ENCODE results near the gene SERINC3.

Gene SERINC3

DNA sequence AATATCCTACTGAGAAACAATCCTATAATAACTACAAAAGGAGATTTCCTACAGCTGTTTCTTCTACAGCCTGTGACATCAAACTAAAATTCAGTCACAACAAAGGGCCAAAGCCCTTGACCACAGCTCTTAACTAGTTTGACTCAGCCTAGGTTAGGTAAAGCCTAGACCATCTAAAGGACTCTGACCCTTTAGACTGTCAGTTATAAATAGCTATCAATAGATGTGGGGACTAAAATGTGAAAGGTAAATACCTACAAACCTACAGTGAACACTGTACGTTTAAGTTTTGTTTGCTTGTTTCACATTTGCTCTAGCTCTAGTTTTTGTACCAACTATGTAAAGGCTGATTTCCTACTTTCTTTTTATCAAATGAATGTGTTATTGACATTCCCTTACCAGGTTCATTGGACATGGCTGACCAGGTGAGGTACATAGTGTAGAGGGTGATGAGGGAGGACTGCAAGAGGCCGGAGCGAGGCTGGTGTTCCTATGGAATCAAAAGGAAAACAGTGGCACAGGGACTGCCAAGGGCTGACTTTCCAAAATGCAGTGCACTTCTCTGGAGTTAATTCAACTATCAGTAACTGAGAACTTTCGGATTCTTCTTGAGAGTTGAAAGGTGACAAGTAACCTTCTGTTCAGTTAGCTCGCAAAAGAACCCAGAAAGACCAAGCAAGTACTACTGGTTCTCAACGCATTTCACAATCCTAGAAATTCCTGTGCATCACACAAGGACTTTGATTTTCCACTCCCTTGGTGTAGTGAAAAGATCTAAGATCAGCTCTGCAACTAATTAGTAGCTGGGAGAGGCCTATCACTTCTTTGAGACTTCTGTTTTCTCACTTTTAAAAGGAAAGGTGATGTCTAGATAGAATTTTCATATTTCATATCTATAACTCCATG is 17.2 kb downstream of the SERINC3 start:
- H3K27me3 ChIP-seq (ENCODE audit: insufficient read depth, low read length), result no peaks in the 10 kb centered on the region

DNA sequence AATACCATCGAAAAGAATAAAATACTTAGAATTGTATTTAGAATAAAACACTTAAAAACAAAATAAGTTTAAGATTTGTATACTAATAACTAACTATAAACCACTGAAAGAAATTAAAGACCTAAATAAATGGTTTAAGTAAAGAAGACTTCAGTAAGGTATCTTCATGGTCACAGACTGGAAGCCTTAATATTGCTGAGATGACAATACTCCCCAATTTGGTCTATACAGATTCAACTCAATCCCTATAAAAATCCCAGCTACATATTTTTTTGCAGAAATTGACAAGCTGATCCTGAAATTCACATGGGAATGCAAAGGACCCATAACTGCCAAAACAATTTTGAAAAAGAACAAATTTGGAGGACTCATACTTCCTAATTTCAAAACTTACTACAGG is 18.9 kb downstream of the SERINC3 start:
- peaks cover 81% of the 10 kb centered on the region for H3K36me3 ChIP-seq (ENCODE audit: insufficient read depth, low read depth, low read length)
- H3K4me1 ChIP-seq (ENCODE audit: insufficient read depth, low read length), result no peaks in the 10 kb centered on the region
- no peak overlapping the region for H3K4me3 ChIP-seq (ENCODE audit: low read length)
- H3K27ac ChIP-seq (ENCODE audit: low read length), result no peak overlapping the region
- H3K27me3 ChIP-seq (ENCODE audit: insufficient read depth, low read length), result no peaks in the 10 kb centered on the region
- H3K9ac ChIP-seq (ENCODE audit: low read depth, low read length), result no peak overlapping the region
- no peaks in the 10 kb centered on the region for H3K9me3 ChIP-seq (ENCODE audit: insufficient read depth, low read depth, low read length)

More for the DNA sequence above, 17.2 kb downstream of the SERINC3 start:
- Histone ChIP-seq H3K9me3 (ENCODE audit: insufficient read depth, low read depth, low read length) (no peaks in the 10 kb centered on the region), H3K4me1 (ENCODE audit: insufficient read depth, low read length) (no peaks in the 10 kb centered on the region), H3K27ac (ENCODE audit: low read length) (no peak overlapping the region), H3K9ac (ENCODE audit: low read depth, low read length) (no peak overlapping the region), H3K36me3 (ENCODE audit: insufficient read depth, low read depth, low read length) (peaks cover 84% of the 10 kb centered on the region), H3K4me3 (ENCODE audit: low read length) (no peak overlapping the region)

DNA sequence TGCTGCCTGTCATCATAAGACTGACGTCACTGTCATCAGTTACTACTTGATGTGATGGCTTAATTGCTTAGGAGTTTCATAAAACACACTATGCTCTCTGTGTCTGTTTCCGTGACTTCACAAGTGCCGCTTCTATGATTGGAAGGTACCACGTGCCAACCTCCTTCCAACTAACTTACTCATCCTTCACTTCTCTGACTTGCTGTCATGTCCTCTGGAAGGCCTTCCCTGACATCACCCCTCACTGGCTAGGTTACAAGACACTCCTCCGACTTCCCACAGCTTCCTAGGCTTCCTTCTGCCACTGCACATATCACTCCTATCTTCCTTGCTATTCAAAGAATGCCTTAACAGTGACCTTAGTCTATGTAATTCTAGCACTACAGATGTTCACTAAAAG is 20.4 kb downstream of the SERINC3 start:
- Histone ChIP-seq H3K27me3 (ENCODE audit: insufficient read depth, low read length) (no peaks in the 10 kb centered on the region), H3K9me3 (ENCODE audit: insufficient read depth, low read depth, low read length) (no peaks in the 10 kb centered on the region), H3K27ac (ENCODE audit: low read length) (no peak overlapping the region), H3K36me3 (ENCODE audit: insufficient read depth, low read depth, low read length) (peaks cover 77% of the 10 kb centered on the region), H3K4me3 (ENCODE audit: low read length) (no peak overlapping the region), H3K9ac (ENCODE audit: low read depth, low read length) (no peak overlapping the region), H3K4me1 (ENCODE audit: insufficient read depth, low read length) (no peaks in the 10 kb centered on the region)

DNA sequence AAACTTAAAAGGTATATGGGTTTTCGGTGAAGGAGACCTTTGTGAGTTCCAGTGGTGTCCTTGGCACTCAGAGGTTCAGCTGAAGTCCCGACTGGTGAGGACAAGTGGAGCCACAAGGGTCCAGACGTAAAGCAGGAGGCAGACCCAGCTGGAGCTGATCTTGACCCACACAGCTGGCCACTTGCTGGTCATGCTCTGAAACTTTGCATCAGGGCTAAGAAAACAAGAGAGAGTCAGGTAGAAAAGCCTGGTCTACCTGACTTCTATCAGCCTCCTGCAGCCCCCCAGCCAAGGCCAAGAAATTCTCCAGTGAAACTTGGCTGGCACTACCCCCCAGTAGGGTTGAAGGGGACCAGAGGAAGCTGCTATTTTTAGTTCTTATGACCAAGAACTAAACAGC is 21.6 kb downstream of the SERINC3 start:
- H3K9ac ChIP-seq (ENCODE audit: low read depth, low read length), result no peak overlapping the region
- H3K36me3 ChIP-seq (ENCODE audit: insufficient read depth, low read depth, low read length), result peaks cover 87% of the 10 kb centered on the region
- no peaks in the 10 kb centered on the region for H3K4me1 ChIP-seq (ENCODE audit: insufficient read depth, low read length)
- no peak overlapping the region for H3K27ac ChIP-seq (ENCODE audit: low read length)
- no peak overlapping the region for H3K4me3 ChIP-seq (ENCODE audit: low read length)
- H3K27me3 ChIP-seq (ENCODE audit: insufficient read depth, low read length), result no peaks in the 10 kb centered on the region
- H3K9me3 ChIP-seq (ENCODE audit: insufficient read depth, low read depth, low read length), result no peaks in the 10 kb centered on the region

DNA sequence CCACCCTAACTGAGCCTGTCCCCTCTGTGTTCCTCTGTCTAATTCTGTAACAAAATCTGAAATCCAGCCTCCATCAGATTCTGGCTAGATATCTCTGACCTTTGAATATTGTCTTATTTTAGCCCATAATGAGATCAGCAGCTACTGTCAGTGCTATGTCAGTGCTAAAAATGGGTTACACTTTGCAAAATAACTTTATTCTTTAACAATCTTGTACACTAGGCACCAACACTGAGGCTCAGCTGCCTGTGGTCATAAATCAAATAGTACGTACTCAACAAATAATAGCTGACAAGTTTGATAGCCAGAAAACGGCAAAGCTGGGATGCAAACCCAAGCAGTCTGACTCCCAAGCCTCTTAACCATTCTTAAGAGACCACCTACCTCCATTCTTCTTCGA is 24.1 kb downstream of the SERINC3 start:
- H3K27ac ChIP-seq (ENCODE audit: low read length), result no peak overlapping the region
- no peaks in the 10 kb centered on the region for H3K9me3 ChIP-seq (ENCODE audit: insufficient read depth, low read depth, low read length)
- no peaks in the 10 kb centered on the region for H3K4me1 ChIP-seq (ENCODE audit: insufficient read depth, low read length)
- no peaks in the 10 kb centered on the region for H3K27me3 ChIP-seq (ENCODE audit: insufficient read depth, low read length)
- no peak overlapping the region for H3K4me3 ChIP-seq (ENCODE audit: low read length)
- H3K9ac ChIP-seq (ENCODE audit: low read depth, low read length), result no peak overlapping the region
- peaks cover 85% of the 10 kb centered on the region for H3K36me3 ChIP-seq (ENCODE audit: insufficient read depth, low read depth, low read length)

DNA sequence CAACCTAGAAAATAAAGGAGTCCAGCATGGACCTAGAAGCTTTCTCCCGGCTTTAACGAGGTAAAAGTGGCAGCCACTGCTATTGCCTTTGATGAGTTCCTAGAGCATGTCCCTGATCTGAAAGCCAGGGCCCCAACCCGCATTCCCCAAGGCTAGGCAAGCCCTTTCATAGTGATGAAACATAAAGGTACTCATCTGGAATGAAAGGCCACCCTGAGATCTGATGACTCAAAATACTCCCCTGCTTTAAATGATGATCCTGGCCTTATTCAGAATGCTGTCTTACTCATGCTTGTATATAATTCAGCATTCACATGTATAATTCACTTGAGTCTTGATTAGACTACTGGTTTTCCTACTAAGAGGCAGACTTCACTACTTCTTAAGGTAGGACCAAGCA is 24.9 kb downstream of the SERINC3 start:
- peaks cover 85% of the 10 kb centered on the region for H3K36me3 ChIP-seq (ENCODE audit: insufficient read depth, low read depth, low read length)
- no peak overlapping the region; the same call in 1 of the 2 replicates for H3K9ac ChIP-seq (ENCODE audit: low read depth, low read length)
- no peak overlapping the region for H3K27ac ChIP-seq (ENCODE audit: low read length)
- H3K4me1 ChIP-seq (ENCODE audit: insufficient read depth, low read length), result no peaks in the 10 kb centered on the region
- no peaks in the 10 kb centered on the region for H3K27me3 ChIP-seq (ENCODE audit: insufficient read depth, low read length)
- no peak overlapping the region for H3K4me3 ChIP-seq (ENCODE audit: low read length)
- H3K9me3 ChIP-seq (ENCODE audit: insufficient read depth, low read depth, low read length), result no peaks in the 10 kb centered on the region

DNA sequence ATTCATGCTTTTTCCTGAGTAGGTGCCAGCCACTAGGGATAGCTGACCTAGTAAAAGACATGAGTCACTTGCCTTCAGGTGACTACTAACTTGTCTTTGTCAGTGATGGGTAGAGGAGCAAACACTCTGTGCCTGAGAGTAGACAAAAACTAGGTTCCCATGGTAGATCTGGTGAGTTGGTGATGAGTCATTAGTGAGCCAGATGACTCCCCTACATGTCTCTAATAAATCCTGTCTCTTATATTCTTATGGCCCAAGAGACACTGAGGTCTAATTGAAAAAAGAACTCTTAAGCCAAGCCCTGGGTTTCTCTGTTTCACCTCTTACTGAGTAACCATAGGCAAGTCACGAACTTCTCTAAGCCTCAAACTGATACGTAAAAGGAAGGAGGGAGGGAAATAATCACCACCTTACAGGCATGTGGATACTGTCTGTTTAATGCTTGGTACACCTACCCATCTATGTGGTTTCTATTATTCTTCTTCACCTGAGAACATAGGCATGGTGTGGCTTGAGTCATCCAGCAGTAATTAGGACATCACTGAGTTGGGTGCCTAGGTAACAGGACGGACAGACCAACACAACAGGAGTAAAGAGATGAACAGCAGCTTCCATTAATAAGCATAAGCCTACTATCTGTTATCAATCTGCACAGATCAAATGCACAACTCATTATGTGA is 25.9 kb downstream of the SERINC3 start:
- H3K27me3 ChIP-seq (ENCODE audit: insufficient read depth, low read length), result no peaks in the 10 kb centered on the region
- H3K36me3 ChIP-seq (ENCODE audit: insufficient read depth, low read depth, low read length), result peaks cover 84% of the 10 kb centered on the region
- H3K27ac ChIP-seq (ENCODE audit: low read length), result no peak overlapping the region
- H3K4me3 ChIP-seq (ENCODE audit: low read length), result no peak overlapping the region
- H3K9ac ChIP-seq (ENCODE audit: low read depth, low read length), result no peak overlapping the region
- H3K4me1 ChIP-seq (ENCODE audit: insufficient read depth, low read length), result no peaks in the 10 kb centered on the region; the same call in 1 of the 2 replicates
- no peaks in the 10 kb centered on the region for H3K9me3 ChIP-seq (ENCODE audit: insufficient read depth, low read depth, low read length)

DNA sequence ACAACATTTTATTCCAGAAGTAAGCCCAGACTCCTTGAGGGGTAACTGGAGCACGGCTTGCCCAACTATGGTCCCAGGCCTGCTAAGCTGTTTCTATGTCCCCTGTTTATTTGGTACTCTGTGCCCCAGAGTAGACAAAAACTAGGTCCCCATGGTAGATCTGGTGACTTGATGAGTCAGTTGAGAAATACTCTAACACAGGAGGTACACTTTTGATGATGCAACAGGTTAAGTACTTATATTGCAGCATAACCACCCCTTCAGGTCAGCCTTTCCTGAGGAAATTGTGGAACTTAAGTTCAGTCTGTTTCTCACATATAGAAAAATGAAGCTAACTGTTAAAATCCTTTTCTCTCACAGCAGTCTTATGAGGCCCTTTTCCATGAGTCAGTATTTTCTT is 26.6 kb downstream of the SERINC3 start:
- Histone ChIP-seq H3K9ac (ENCODE audit: low read depth, low read length) (no peak overlapping the region), H3K27me3 (ENCODE audit: insufficient read depth, low read length) (no peaks in the 10 kb centered on the region), H3K9me3 (ENCODE audit: insufficient read depth, low read depth, low read length) (no peaks in the 10 kb centered on the region), H3K36me3 (ENCODE audit: insufficient read depth, low read depth, low read length) (peaks cover 81% of the 10 kb centered on the region), H3K27ac (ENCODE audit: low read length) (no peak overlapping the region), H3K4me3 (ENCODE audit: low read length) (no peak overlapping the region), H3K4me1 (ENCODE audit: insufficient read depth, low read length) (no peaks in the 10 kb centered on the region; the same call in 1 of the 2 replicates)

DNA sequence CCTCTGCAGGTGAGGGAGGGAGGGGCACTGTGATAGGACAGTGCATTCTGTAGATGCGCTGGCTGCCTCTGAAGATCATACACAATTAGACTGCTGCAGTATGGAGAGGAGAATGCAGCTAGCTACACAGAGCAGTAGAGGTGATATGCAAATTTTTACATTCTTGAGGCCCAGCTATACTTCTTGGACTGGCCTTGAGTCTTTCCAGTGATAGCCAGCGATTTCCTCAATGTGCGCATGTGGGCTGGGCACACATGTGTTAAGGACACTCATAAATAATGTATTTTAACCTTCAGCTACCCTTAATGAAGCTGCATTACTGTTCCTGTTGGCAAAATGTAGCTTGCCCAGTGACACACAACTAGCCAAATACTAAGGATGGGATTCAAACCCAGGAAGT is 27.2 kb downstream of the SERINC3 start:
- H3K9ac ChIP-seq (ENCODE audit: low read depth, low read length), result no peak overlapping the region
- H3K27me3 ChIP-seq (ENCODE audit: insufficient read depth, low read length), result no peaks in the 10 kb centered on the region
- H3K9me3 ChIP-seq (ENCODE audit: insufficient read depth, low read depth, low read length), result no peaks in the 10 kb centered on the region
- H3K27ac ChIP-seq (ENCODE audit: low read length), result no peak overlapping the region
- H3K36me3 ChIP-seq (ENCODE audit: insufficient read depth, low read depth, low read length), result peaks cover 82% of the 10 kb centered on the region
- no peak overlapping the region for H3K4me3 ChIP-seq (ENCODE audit: low read length)
- H3K4me1 ChIP-seq (ENCODE audit: insufficient read depth, low read length), result no peaks in the 10 kb centered on the region; the same call in 1 of the 2 replicates

DNA sequence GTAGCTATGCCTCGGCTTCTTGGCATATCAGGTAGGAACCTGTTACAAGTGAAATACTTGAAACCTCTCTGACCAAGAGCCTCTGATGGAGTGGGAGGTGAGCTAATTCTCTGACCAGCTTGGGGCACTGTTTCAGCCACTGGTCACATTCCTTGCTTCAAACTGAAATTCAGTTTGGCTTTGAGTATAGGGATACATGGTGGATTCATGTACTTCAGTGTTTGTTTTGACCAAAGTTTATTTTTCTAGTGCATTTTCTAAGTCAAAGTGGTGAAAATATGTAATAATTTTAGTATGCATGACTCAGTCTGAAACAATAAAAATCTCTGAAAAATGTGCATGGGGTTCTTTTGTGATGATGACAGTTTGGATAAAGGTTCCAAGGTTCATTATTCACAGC is 27.6 kb downstream of the SERINC3 start:
- no peaks in the 10 kb centered on the region for H3K27me3 ChIP-seq (ENCODE audit: insufficient read depth, low read length)
- no peak overlapping the region for H3K4me3 ChIP-seq (ENCODE audit: low read length)
- no peaks in the 10 kb centered on the region for H3K9me3 ChIP-seq (ENCODE audit: insufficient read depth, low read depth, low read length)
- no peak overlapping the region for H3K27ac ChIP-seq (ENCODE audit: low read length)
- no peak overlapping the region for H3K9ac ChIP-seq (ENCODE audit: low read depth, low read length)
- no peaks in the 10 kb centered on the region; the same call in 1 of the 2 replicates for H3K4me1 ChIP-seq (ENCODE audit: insufficient read depth, low read length)
- peaks cover 82% of the 10 kb centered on the region for H3K36me3 ChIP-seq (ENCODE audit: insufficient read depth, low read depth, low read length)

DNA sequence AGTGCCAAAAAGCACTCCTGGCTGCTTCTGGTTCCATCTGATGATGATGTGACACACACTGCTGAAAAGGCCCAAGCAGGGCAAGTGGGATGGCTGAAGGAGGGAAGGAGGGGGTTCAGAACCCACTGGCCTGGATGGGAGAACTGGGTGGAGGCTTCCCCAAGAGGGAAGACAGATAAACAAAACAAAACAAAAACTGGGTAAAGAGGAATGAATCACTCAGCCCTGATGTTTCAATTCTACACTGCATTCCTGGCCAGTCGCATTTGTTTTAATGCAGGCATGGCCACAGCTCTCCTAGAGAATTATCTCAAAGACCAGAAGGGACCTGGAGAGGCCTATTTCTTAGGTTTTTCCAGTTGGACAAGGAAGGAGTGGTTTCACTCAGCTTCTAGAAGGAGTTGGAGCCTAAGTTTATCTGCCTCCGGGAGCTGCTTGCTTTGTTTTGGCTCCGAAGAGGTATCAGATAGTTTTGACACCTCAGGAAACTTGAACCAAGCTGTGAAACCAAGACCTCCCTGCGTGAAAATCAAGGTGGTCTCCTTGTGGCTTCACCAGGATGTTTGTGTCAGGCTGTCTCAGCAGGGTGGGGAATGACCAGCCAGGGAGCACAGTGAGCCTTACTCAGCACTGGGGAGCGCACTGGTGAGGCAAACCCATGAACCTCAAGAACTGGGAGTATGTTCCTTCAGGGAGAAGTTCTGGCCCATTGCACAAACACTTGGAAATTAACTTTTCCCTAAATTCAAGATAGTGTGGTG is 30.1 kb downstream of the SERINC3 start:
- no peaks in the 10 kb centered on the region; the same call in 1 of the 2 replicates for H3K4me1 ChIP-seq (ENCODE audit: insufficient read depth, low read length)
- no peak overlapping the region for H3K9ac ChIP-seq (ENCODE audit: low read depth, low read length)
- H3K36me3 ChIP-seq (ENCODE audit: insufficient read depth, low read depth, low read length), result peaks cover 80% of the 10 kb centered on the region
- no peak overlapping the region for H3K27ac ChIP-seq (ENCODE audit: low read length)
- no peak overlapping the region for H3K4me3 ChIP-seq (ENCODE audit: low read length)
- H3K9me3 ChIP-seq (ENCODE audit: insufficient read depth, low read depth, low read length), result no peaks in the 10 kb centered on the region
- no peaks in the 10 kb centered on the region for H3K27me3 ChIP-seq (ENCODE audit: insufficient read depth, low read length)
